GM04504 (cell line): Measurements from ENCODE around the gene RPS28.
"Not testable (repeated sequence)": the region's sequence is repeated elsewhere in the genome, so short reads cannot be mapped to it uniquely, and the experiment has no call there.

Experiments
- DNase-seq: peaks from one replicate; pipeline ENCODE4 v3.0.0-alpha.2; 2012; ENCODE audit warnings: low read depth

RPS28 gene

DNA sequence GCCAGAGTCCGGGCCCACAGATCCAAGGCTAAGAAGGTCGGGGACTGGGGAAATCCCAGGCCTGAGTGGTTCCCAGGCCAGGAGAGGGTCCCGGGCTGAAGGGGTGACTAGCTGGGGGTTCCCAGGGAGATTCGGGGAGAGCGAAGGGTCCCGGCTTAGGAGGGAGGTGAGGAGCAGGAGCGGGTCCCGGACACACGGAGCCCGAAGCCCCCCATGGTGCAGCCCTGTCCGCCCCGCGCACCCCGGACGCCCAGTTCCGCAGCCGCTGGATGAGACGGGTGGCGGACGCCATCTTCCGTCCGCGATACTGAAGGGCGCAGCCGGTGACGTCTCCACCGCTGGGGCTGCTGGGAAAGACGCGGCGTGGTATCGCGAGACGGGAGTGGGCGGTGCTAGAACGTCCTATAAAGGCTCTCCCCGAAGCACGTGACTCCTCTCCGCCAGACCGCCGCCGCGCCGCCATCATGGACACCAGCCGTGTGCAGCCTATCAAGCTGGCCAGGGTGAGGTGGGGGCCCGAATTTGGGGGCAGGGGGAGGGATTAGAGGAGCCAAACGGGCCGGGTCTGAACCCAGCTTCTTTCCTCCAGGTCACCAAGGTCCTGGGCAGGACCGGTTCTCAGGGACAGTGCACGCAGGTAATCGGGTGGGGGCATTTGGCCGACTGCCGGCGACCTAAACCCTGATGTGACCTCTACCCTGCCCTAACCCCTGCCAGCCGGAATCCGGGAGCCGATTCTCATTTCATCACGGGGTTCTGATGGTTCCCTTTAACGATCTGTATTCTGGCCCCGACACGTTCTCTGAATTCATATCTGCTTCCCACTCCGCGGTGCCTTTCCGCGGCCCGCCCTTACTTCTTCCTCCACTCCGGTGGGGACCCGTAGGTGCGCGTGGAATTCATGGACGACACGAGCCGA is at the start of gene RPS28, which contains the start of gene NDUFA7:
RPS28 (plus strand) TSS at position 430 of the 919 bp plus-strand sequence; CDS start at position 465, 35 bp downstream.
NDUFA7 (minus strand) TSS at position 309 of the 919 bp plus-strand sequence; CDS start at position 292, 17 bp downstream.
- peak; percentile 90 for DNase-seq

DNA sequence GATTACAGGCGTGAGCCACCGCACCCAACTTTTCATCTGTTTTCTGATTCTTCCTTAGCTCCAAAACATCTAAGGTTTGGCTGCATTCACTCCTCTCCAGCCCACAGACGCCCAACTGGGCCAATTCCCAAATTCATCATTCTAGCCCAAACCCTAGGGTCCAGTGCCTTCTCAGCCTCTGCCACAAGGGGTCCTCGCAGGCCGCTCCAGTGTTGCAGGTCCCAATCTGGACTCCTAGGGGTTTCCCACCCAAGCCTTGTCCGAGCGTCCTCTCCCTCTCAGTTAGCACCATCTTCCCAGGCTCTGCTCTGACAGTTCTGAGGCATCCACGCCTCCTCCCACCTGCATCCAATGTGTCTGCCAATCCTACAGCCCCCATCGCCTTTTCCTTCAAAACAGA is 44.8 kb upstream of the RPS28 start:
- not testable (repeated sequence) for DNase-seq

DNA sequence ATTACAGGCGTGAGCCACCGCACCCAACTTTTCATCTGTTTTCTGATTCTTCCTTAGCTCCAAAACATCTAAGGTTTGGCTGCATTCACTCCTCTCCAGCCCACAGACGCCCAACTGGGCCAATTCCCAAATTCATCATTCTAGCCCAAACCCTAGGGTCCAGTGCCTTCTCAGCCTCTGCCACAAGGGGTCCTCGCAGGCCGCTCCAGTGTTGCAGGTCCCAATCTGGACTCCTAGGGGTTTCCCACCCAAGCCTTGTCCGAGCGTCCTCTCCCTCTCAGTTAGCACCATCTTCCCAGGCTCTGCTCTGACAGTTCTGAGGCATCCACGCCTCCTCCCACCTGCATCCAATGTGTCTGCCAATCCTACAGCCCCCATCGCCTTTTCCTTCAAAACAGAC is 30.0 kb upstream of the RPS28 start:
- not testable (repeated sequence) for DNase-seq

DNA sequence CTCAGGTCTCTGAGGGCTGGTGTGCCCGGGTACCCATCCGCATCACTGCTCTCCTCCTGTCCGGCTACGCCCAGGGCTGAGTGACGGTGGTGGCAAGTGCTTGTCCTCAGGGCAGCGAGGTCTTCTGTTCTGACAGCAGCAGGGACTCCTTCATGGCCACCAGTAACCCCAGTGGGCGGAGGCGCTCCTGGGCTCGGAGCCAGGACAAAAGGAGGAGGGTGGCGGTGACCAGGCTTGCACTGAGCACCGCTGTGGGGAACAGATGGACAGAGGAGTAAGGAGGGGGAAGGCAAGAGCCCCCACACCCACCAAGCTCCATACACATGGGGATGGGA is 19.0 kb upstream of the RPS28 start:
- DNase-seq = no peak

DNA sequence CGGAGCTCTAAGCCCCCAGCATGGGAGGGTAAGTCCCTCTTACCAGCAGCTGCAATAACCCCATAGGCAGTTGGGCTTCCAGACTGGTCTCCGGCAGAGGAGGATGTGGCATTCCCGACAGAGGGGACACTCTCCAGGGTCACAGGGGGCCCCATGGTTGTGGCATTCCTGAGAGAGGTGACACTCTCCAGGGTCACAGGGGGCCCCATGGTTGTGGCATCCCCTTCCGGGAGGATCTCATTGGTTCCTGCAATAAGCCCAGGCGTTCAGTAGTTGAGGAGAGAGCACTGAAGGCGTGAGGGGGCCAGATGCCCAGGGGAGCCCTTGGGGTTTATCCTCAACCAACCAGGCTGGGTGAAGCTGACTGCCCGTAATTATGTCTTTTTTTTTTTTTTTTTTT is 18.6 kb upstream of the RPS28 start:
- no peak for DNase-seq

DNA sequence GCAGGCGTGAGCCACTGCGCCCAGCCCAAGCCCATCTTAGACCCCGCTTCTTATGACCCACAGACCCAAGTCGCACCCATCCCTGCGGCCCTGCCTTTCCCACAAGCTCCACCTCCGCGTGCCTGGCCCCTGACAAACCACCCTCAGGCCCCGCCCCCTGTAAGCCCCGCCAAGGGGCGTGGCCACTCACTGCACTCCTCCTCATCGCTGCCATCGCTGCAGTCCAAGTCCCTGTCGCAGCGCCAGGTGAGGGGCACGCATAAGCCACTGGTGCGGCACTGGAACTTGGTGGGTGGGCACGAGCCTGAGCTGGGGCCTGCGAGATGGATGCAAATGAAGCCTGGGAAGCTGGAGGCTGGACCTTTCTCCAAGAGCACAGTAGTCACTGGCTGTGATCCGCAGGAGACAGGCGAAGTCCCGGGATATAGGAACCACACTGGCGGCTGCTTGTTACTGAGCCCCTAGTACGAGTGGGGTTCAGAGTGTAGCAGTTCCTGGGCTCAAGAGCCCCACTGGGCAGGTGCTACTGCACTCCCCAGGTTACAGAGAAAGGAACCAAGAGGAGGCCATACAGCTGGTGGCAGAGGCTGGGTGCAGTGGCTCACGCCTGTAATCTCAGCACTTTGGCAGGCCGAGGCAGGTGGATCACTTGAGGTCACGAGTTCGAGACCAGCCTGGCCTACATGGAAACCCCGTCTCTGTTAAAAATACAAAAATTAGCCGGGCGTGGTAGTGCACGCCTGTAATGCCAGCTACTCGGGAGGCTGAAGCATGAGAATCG is 16.3 kb upstream of the RPS28 start:
- DNase-seq = no peak

DNA sequence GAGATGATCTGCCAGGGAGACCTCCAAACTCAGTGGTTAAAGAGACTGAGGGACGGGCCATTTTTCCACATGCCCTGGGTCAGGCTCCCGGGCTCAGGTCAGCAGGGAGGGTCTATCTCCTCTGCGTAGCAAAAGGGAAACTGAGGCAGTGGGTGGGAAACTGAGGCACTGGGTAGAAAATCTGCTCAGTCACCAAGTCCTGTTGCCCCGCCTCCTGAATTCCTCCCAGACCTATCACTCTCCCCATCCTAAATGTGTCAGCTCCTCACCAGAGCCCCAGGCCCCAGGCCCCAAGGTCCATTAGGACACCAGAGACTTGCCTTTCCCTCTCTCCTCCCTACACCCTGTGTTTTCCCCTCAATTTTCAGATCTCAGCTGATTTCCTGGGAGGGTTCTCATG is 15.5 kb upstream of the RPS28 start:
- no peak for DNase-seq

DNA sequence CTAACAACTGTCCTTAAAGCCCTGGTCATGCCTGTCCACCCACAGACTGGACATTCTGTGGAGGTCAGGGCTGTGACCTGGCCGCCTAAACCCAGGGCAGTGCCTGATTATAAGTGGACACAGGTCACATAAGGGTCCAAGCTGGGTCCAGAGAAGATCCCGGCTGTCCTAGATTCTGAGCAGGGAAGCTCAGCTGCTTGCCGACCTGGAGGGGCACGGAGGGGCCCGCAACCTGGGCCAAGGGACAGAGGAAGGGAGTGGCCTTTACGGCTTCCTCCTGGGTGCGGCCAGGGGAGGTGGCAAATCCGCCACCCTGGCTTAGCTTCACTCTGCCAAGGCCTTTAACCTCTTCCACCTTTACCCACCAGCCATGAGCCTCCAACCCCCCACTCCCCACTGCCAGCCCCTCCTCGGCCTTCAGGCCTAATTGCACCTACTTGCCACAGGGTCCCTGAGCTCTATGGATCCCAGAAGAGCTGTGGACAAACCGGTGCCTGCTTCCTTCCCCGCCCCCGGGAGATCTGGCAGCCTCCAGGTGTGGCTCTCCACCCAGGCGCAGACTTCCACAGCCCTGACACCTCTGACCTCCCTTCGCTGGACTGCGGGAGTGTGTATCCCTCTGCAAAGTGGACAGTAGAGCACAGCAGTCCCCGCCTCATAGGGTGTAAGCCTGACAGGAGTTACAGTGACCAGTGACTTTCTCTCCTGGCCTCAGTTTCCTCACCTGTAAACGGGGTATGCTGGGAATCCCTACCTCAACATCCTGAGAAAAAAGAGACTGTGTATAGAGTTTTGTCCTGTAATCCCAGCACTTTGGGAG is 14.9 kb upstream of the RPS28 start:
- no peak for DNase-seq

DNA sequence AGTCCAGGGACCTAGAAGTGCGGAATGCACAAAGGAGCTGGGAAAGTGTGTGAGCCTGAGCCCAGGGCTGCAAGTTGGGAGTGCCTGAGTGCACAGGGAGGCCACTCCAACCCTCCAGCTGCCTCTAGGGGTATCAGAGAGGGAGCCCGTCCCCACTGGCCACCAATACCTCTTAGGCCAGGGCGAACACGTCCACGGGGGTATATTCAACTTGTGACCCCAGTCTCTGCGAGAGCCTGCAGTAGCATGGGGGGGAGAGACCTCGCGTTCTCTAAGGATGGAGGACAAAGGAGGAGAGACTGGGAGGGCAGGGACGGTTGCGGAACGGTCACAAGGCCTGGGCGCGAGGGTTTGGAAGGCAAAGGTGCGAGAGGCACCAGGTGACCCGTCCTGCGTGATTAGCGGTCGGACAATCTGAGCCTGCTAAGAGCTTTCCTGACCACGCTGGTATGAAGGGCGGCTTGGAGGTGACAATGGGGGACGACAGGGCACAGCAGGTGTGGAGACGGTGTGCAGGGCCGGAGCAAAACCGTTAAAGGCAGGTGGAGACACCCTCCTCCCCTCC is 13.8 kb upstream of the RPS28 start:
- DNase-seq = no peak

DNA sequence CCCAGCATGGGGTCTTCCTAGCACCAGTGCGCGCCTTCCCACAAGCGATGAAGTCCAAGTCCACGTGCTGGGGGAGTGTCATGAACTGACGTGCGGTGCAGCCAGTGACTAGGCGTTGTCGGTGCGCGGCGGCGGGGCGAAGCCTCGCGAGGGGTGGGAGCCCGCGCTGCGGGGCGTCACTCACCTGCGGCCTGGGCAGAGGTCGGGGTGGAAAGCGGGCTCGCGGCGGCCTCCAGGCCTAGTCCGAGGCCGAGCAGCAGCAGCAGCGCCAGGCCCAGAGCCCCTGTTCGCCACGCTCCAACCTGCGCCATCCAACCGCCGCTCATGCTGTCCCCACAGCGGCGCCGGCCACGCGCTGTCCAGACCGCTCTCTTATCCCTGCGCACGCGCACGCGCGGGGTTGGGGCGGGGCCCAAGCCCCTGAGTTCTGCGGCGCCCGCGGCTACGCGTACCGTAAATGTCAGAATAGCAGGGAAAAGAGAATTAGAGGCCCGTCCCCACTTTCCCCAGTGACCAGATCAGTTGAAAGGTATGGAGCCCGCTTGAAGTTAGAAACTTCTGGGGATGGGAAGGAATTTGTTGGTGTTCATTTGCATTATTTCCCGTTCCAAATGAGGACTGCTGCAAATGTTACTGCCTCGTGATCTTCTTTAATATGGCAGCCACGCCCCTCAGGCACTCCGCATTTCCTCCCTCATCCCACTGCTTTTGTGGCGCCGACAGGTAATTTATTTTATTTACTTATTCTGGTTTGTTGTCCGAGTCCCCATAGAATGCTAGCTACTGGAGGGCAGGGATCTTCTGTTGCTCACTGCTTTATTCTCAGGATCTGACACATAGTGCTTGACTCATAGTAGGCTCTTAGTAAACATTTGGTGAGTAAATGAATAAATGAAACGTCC is 13.1 kb upstream of the RPS28 start, which contains the start of gene CD320:
CD320 (minus strand) TSS at position 394 of the 902 bp plus-strand sequence; CDS start at position 326, 68 bp downstream.
- peak; percentile 72 for DNase-seq

DNA sequence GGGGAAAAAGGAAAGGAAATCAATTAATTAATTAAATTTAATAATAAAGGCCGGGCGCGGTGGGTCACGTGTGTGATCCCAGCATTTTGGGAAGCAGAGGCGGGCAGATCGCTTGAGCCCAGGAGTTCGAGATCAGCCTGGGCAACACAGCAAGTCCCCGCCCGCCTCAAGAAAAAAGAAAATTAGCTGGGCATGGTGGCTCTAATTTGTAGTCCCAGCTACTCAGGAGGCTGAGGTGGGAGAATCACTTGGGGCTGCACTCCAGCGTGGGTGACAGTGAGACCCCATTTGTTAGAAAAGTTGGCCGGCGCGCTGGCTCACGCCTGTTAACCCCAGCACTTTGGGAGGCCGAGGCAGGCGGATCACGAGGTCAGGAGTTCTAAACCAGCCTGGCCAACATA is 12.4 kb upstream of the RPS28 start:
- DNase-seq = no peak

DNA sequence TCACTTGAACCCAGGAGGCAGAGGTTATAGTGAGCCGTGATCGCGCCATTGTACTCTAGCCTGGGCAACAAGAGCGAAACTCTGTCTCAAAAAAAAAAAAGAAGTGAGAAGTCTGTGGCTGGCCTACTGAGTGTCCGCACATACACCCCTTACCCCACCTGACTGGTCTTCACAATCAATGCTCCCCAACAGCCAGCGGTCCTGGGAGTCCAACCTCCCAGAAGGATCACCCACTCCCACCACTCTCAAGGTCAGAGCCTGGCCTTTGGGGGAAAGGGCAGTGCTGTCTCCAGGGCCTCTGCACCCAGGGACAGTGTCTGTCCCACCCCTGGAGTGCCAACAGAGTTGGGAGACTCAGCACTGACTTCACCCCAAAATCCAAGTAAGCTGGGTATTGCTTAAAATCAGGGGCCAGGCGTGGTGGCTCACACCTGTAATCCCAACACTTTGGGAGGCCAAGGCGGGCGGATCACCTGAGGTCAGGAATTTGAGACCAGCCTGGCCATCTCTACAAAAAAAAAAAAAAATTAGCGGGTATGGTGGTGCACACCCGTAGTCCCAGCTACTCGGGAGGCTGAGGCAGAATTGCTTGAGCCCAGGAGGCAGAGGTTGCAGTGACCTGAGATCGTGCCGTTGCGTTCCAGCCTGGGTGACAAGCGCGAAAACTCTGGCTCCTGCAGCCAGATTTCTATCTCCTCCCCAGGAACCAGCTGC is 10.8 kb upstream of the RPS28 start:
- no peak for DNase-seq

DNA sequence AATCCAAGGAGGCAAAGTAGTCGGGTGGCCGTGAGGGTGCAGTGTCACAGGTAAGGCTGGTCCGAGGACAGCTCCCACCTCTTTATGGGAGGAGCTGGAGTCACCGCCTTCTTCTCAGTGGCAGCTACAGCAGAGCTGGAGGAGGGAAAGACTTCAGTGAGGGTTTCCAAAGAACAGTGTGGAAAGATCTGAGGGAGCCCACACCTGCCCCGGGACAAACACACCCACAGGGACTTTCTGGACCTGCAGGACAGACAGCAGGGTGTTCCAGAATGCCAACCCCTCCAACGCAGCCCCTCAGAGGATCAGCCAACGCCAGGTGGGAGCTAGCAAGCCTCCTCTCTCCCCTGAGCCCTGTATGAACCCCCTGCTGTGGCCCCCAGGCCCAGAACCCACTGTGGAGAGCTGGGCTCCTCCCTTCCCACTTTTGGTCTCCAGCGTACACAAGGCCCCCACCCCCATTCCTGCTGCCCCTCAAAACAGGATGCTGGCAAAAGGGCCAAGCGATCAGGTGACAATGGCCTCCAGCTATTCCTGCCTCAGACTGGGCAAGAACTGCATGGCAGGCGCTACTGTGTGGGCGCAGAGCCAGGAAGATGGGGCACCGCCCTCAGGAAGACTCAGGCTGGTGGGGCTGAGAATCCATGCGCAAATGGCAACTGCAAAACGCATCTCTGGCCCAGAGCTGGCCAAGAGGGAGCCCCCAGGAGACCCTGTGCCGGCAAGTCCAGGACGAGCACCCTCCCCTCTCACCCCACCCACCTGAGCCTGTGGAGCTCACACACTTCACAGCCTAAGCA is 9.6 kb upstream of the RPS28 start:
- DNase-seq = no peak

DNA sequence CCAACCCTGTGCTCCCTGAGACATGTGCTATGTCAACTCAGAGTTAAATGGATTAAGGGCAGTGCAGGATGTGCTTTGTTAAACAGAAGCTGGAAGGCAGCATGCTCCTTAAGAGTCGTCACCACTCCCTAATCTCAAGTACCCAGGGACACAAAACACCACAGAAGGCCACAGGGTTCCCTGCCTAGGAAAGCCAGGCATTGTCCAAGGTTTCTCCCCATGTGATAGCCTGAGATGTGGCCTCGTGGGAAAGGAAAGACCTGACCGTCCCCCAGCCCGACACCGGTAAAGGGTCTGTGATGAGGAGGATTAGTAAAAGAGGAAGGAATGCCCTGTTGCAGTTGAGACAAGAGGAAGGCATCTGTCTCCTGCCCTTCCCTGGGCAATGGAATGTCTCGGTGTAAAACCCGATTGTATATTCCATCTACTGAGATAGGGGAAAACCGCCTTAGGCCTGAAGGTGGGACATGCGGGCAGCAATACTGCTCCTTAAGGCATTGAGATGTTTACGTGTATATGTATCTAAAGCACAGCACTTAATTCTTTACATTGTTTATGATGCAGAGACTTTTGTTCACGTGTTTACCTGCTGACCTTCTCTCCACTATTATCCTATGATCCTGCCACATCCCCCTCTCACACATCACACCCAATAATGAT is 6.2 kb upstream of the RPS28 start:
- DNase-seq = not testable (repeated sequence)

DNA sequence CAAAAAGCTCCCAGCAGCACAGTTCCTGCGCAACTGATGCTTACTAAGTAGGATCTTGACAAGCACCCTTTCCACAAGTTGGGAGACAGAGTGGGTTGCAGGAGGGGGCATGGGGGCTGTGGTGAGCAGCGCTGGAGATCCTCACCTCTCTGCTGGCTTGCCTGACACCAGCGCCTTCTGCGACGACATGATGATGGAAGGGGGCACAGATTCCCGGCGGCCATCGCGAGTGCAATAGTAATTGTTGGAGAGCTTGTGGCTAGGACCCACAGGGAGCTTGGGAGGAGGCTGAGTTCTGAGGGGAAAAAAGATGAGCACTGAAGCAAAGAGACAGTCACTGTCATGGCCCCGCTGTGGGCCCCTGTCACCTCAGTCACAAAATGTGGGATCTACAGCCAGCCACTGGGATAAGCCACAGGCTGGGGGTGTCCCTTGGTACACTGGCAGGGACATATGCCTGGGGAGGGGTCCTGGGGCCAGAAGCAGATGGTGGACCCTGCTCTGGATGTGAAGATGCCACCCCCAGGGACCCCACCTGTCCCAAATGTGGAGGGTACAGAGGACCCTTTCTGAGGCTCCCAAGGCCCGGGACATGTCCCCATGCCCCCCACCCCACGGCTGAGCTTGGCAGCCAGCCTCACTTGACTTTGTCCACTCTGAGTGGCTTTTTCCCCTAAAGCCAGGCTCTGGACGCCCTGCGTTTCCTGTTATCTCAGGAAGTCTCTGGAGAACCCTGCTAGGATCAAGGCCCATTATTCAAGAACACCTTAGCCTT is 4.8 kb upstream of the RPS28 start:
- DNase-seq = no peak

DNA sequence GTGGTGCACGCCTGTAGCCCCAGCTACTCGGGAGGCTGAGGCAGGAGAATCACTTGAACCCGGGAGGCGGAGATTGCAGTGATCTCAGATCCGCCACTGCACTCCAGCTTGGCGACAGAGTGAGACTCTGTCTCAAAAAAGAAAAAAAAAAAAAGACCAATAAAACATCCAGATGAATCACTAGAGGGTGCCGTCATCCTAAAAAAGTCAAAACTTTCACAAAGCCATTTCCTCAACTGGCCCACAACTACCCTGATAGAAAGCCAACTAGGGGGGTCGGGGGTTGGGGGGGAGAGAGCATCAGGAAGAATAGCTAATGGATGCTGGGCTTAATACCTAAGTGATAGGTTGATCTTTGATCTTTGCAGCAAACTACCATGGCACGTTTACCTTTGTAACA is 2.5 kb upstream of the RPS28 start:
- DNase-seq = not testable (repeated sequence)

DNA sequence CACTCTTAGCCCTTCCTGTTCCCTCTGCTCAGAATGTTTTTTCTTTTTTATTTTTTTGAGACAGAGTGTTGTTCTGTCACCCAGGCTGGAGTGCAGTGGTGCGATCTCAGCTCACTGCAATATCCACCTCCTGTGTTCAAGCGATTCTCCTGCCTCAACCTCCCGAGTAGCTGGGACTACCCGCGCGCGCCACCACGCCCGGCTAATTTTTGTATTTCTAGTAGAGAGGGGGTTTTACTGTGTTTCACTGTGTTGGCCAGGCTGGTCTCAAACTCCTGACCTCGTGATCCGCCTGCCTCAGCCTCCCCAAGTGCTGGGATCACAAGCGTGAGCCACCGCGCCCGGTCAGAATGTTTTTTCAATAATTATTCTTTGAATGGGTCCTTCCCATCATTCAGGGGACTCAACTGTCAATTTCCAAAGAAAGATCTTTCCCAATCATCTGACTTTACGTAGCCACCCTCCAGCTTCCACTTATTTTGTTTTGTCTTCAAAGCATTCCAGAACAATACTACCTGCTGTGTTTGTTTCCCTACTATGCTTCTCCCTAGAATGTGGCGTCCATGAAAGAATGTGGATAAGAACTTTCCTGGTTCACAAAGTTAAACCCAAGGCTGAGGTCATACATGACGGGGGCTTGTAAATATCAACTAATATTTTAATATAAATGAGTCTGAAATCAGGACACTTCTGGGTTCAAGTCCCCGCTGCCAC is 1.3 kb upstream of the RPS28 start:
- no peak for DNase-seq
